ENCODE results near the gene FTO.
"Not testable (repeated sequence)": the region's sequence is repeated elsewhere in the genome, so short reads cannot be mapped to it uniquely, and the experiment has no call there.

The FTO gene

GRCh38 chr16:53832896-53833544, 129.1 kb downstream of the FTO start:
- FAIRE-seq = no peak

GRCh38 chr16:53836142-53836541, 132.2 kb downstream of the FTO start:
- FAIRE-seq = no peak

- FAIRE-seq = no peak
Observed at GRCh38 chr16:53836680-53837079, 132.7 kb downstream of the FTO start.

- no peak for FAIRE-seq
Observed at GRCh38 chr16:53837426-53837825, 133.5 kb downstream of the FTO start.

GRCh38 chr16:53839150-53839549, 135.2 kb downstream of the FTO start:
- FAIRE-seq = no peak

- FAIRE-seq = no peak
Observed at GRCh38 chr16:53840456-53840855, 136.5 kb downstream of the FTO start.

- no peak for FAIRE-seq
Observed at GRCh38 chr16:53841884-53842283, 137.9 kb downstream of the FTO start.

- no peak for FAIRE-seq
Observed at GRCh38 chr16:53843084-53843483, 139.1 kb downstream of the FTO start.

GRCh38 chr16:53844804-53845203, 140.8 kb downstream of the FTO start:
- FAIRE-seq = no peak

GRCh38 chr16:53846549-53846948, 142.6 kb downstream of the FTO start:
- not testable (repeated sequence) for FAIRE-seq

GRCh38 chr16:53846971-53847370, 143.0 kb downstream of the FTO start:
- FAIRE-seq = no peak

GRCh38 chr16:53848277-53848942, 144.5 kb downstream of the FTO start:
- no peak for FAIRE-seq

GRCh38 chr16:53848950-53849349, 145.0 kb downstream of the FTO start:
- FAIRE-seq = no peak

- no peak for FAIRE-seq
Observed at GRCh38 chr16:53849585-53849984, 145.6 kb downstream of the FTO start.

GRCh38 chr16:53849994-53850393, 146.0 kb downstream of the FTO start:
- no peak for FAIRE-seq

- FAIRE-seq = no peak
Observed at GRCh38 chr16:53852678-53853077, 148.7 kb downstream of the FTO start.

- FAIRE-seq = no peak
Observed at GRCh38 chr16:53855056-53855455, 151.1 kb downstream of the FTO start.

- FAIRE-seq = no peak
Observed at GRCh38 chr16:53855511-53855910, 151.6 kb downstream of the FTO start.

- no peak for FAIRE-seq
Observed at GRCh38 chr16:53859995-53860540, 156.1 kb downstream of the FTO start.

GRCh38 chr16:53863861-53864260, 159.9 kb downstream of the FTO start:
- no peak for FAIRE-seq

- FAIRE-seq = no peak
Observed at GRCh38 chr16:53864819-53865493, 161.0 kb downstream of the FTO start.

GRCh38 chr16:53865494-53865863, 161.5 kb downstream of the FTO start:
- FAIRE-seq = no peak

GRCh38 chr16:53866520-53866919, 162.6 kb downstream of the FTO start:
- no peak for FAIRE-seq

- no peak for FAIRE-seq
Observed at GRCh38 chr16:53870831-53871230, 166.9 kb downstream of the FTO start.
